ENCODE measurements around the gene SLC27A5. TPM values are rescaled to one million over a fixed set of nuclear protein-coding genes. Genes with fewer than 3 reads are reported as not detected.

Gene SLC27A5, protein sequence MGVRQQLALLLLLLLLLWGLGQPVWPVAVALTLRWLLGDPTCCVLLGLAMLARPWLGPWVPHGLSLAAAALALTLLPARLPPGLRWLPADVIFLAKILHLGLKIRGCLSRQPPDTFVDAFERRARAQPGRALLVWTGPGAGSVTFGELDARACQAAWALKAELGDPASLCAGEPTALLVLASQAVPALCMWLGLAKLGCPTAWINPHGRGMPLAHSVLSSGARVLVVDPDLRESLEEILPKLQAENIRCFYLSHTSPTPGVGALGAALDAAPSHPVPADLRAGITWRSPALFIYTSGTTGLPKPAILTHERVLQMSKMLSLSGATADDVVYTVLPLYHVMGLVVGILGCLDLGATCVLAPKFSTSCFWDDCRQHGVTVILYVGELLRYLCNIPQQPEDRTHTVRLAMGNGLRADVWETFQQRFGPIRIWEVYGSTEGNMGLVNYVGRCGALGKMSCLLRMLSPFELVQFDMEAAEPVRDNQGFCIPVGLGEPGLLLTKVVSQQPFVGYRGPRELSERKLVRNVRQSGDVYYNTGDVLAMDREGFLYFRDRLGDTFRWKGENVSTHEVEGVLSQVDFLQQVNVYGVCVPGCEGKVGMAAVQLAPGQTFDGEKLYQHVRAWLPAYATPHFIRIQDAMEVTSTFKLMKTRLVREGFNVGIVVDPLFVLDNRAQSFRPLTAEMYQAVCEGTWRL
- total RNA-seq: 1 to 10 TPM; 4.6 to 7.0 (median 4.7) TPM
- total RNA-seq (2013): 8.2 TPM

- no peak within 1 kb of the TSS for H3K27ac ChIP-seq (ENCODE audit: low read length)
- Mint-ChIP-seq H3K4me1 (peaks cover 0 to 22% of the 10 kb centered on the region in 2 donors), H3K4me3 (no peak within 1 kb of the TSS), H3K36me3 (no peaks in the 10 kb centered on the region), H3K27me3 (ENCODE audit: low read depth in 2 of 2) (no peaks in the 10 kb centered on the region), H3K27ac (peak within 1 kb of the TSS in 1 of 2 donors; percentile 35), H3K9me3 (peaks cover 3 to 4% of the 10 kb centered on the region in 2 donors)
- H3K9me3 ChIP-seq (ENCODE audit: control insufficient read depth, insufficient read depth, low read length): peaks cover 6% of the 10 kb centered on the region
- H3K4me1 ChIP-seq (ENCODE audit: control insufficient read depth, insufficient read depth, low read length): peaks cover 24% of the 10 kb centered on the region
- 96% methylated on average over 25 of the region's 25 CpGs for WGBS (ENCODE audit: insufficient coverage)
- no peak for TF ChIP-seq CTCF (IDR thresholded peaks at IDR 0.05)
- ATAC-seq (no peak), DNase-seq (no peak)
- H3K36me3 ChIP-seq (ENCODE audit: control insufficient read depth, insufficient read depth, low read length): peaks cover 10% of the 10 kb centered on the region
- H3K4me3 ChIP-seq (ENCODE audit: low read length): no peak within 1 kb of the TSS
- no peaks in the 10 kb centered on the region for H3K27me3 ChIP-seq (ENCODE audit: control insufficient read depth, insufficient read depth, low read length)
- intact Hi-C loops (cut with micrococcal nuclease): no loop called here
Measured at GRCh38 chr19:58511353-58512208, at the start of gene SLC27A5. TSS of gene SLC27A5 (minus strand) at chr19:58511992. CDS start at chr19:58511955, 37 bp downstream.

- H3K27ac Mint-ChIP-seq: peak overlapping the region; percentile 43 to 99
- no peak for DNase-seq
Measured at GRCh38 chr19:58560921-58561320, 49.1 kb upstream of the SLC27A5 start.

More at GRCh38 chr19:58560921-58561320, 49.1 kb upstream of the SLC27A5 start:
- Histone ChIP-seq H3K27me3 (ENCODE audit: control insufficient read depth, insufficient read depth, low read length) (no peaks in the 10 kb centered on the region), H3K4me1 (ENCODE audit: control insufficient read depth, insufficient read depth, low read length) (peaks cover 63% of the 10 kb centered on the region), H3K9me3 (ENCODE audit: control insufficient read depth, insufficient read depth, low read length) (no peaks in the 10 kb centered on the region), H3K27ac (ENCODE audit: low read length) (peak overlapping the region; percentile 73), H3K4me3 (ENCODE audit: low read length) (no peak overlapping the region), H3K36me3 (ENCODE audit: control insufficient read depth, insufficient read depth, low read length) (peaks cover 11% of the 10 kb centered on the region)
- Mint-ChIP-seq H3K4me1 (peaks cover 36 to 76% of the 10 kb centered on the region in 2 donors), H3K4me3 (peak overlapping the region; percentile 98), H3K9me3 (no peaks in the 10 kb centered on the region), H3K27me3 (ENCODE audit: low read depth in 2 of 2) (no peaks in the 10 kb centered on the region), H3K36me3 (no peaks in the 10 kb centered on the region)
- intact Hi-C loops (cut with micrococcal nuclease): no loop called here
- TF ChIP-seq CTCF (IDR thresholded peaks at IDR 0.05): no peak
- ATAC-seq: no peak

Measured in natural killer cell (primary cell).